Muscle of arm (tissue), 12 donors: ENCODE results near the gene PIP4K2A. TPM values are rescaled to one million over a fixed set of nuclear protein-coding genes. Genes with fewer than 3 reads are reported as not detected.

Experiments used
- DNase-seq: peaks from one replicate; pipeline ENCODE4 v3.0.0-alpha.2; 2013
- polyA plus RNA-seq, 12 donors: library from polyadenylated mRNA; unstranded; fragments of 120-200 nt; gene quantifications; one replicate each; pipeline ENCODE4 v1.2.1, GENCODE V29; 2013; ENCODE audit not compliant: insufficient read length in 12 of 12

The PIP4K2A gene
- polyA plus RNA-seq, 12 donors = 15.6 to 111 (median 24.2) TPM

GRCh38 chr10:22620140-22620857 lies 94.1 kb downstream of the PIP4K2A start:
- DNase-seq = peak; percentile 27

- no peak for DNase-seq
Observed at GRCh38 chr10:22619101-22619500, 95.3 kb downstream of the PIP4K2A start.

GRCh38 chr10:22618078-22618785 lies 96.1 kb downstream of the PIP4K2A start:
- no peak for DNase-seq

GRCh38 chr10:22617516-22617915 lies 96.9 kb downstream of the PIP4K2A start:
- DNase-seq = no peak

- DNase-seq = no peak
Observed at GRCh38 chr10:22617051-22617450, 97.3 kb downstream of the PIP4K2A start.

GRCh38 chr10:22615819-22616499 lies 98.4 kb downstream of the PIP4K2A start:
- no peak for DNase-seq

GRCh38 chr10:22615101-22615500 lies 99.3 kb downstream of the PIP4K2A start:
- no peak for DNase-seq

- DNase-seq = no peak
Observed at GRCh38 chr10:22613011-22613410, 101.4 kb downstream of the PIP4K2A start.

- DNase-seq = no peak
Observed at GRCh38 chr10:22612318-22612717, 102.1 kb downstream of the PIP4K2A start.

- DNase-seq = no peak
Observed at GRCh38 chr10:22611425-22612115, 102.8 kb downstream of the PIP4K2A start.

GRCh38 chr10:22610610-22611009 lies 103.8 kb downstream of the PIP4K2A start:
- no peak for DNase-seq

GRCh38 chr10:22609719-22610465 lies 104.5 kb downstream of the PIP4K2A start:
- no peak for DNase-seq

GRCh38 chr10:22609251-22609650 lies 105.1 kb downstream of the PIP4K2A start:
- DNase-seq = no peak

GRCh38 chr10:22607261-22607660 lies 107.1 kb downstream of the PIP4K2A start:
- DNase-seq = no peak

GRCh38 chr10:22606164-22606614 lies 108.2 kb downstream of the PIP4K2A start:
- no peak for DNase-seq

GRCh38 chr10:22605168-22605567 lies 109.2 kb downstream of the PIP4K2A start:
- no peak for DNase-seq

- DNase-seq = no peak
Observed at GRCh38 chr10:22604344-22605126, 109.8 kb downstream of the PIP4K2A start.

- no peak for DNase-seq
Observed at GRCh38 chr10:22603581-22603980, 110.8 kb downstream of the PIP4K2A start.

- no peak for DNase-seq
Observed at GRCh38 chr10:22601618-22602017, 112.8 kb downstream of the PIP4K2A start.

GRCh38 chr10:22599636-22600228 lies 114.6 kb downstream of the PIP4K2A start:
- DNase-seq = no peak
